ENCODE results near the gene GPX1. TPM values are rescaled to one million over a fixed set of nuclear protein-coding genes. Genes with fewer than 3 reads are reported as not detected.
A peak's percentile ranks its signal among the peaks of the same experiment; 100 is the strongest.

The GPX1 gene
- total RNA-seq, result 100 to 1,000 TPM in 1 of 2 donors, 10 to 100 TPM in 1; 87.0 to 125 TPM
- 100 to 1,000 TPM; 313 to 412 TPM for polyA plus RNA-seq

- Histone ChIP-seq H3K36me3 (ENCODE audit: control insufficient read depth in 4 of 4, insufficient read depth in 3 of 4, low read depth in 1 of 4, low read length in 3 of 4) (peaks cover 13 to 32% (median 22%) of the 10 kb centered on the region in 4 donors), H3K4me1 (ENCODE audit: control insufficient read depth in 4 of 4, insufficient read depth in 4 of 4, low read length in 3 of 4) (peaks cover 1 to 24% (median 17%) of the 10 kb centered on the region in 4 donors), H3K9ac (ENCODE audit: low read depth in 1 of 2, low read length in 2 of 2) (peak within 1 kb of the TSS; percentile 75 to 89), H3K4me3 (ENCODE audit: low read depth in 1 of 3, low read length in 3 of 3) (peak within 1 kb of the TSS; percentile 79 to 96 (median 86)), H3K27me3 (ENCODE audit: control insufficient read depth in 4 of 4, insufficient read depth in 4 of 4, low read length in 3 of 4) (no peaks in the 10 kb centered on the region), H3K27ac (ENCODE audit: low read depth in 1 of 2, low read length in 2 of 2) (peak within 1 kb of the TSS; percentile 90 to 93), H3K9me3 (ENCODE audit: control insufficient read depth in 4 of 4, low read length in 3 of 4) (no peaks in the 10 kb centered on the region)
- WGBS, result 1% methylated on average over 46 of the region's 46 CpGs
- peak; percentile 86 for DNase-seq (ENCODE audit: low spot score)
- TF ChIP-seq YY1 (IDR thresholded peaks at IDR 0.05) (peak; percentile 66), HNF4A (conservative IDR thresholded peaks at IDR 0.05) (peak; percentile 16 to 28), JUND (IDR thresholded peaks at IDR 0.05) (no peak), FOXA2 (IDR thresholded peaks at IDR 0.05) (no peak), MAX (IDR thresholded peaks at IDR 0.05) (peak; percentile 96), EGR1 (IDR thresholded peaks at IDR 0.05; ENCODE audit: low read depth in 2 of 2) (peak; percentile 16 to 53), REST (IDR thresholded peaks at IDR 0.05) (peak; percentile 85), ATF3 (IDR thresholded peaks at IDR 0.05) (no peak), HNF4G (IDR thresholded peaks at IDR 0.05) (no peak), GABPA (IDR thresholded peaks at IDR 0.05 in 1 of 2, conservative IDR thresholded peaks at IDR 0.05 in 1 of 2) (peak; percentile 62 to 89), SP1 (IDR thresholded peaks at IDR 0.05) (peak; percentile 55), CTCF (IDR thresholded peaks at IDR 0.05; ENCODE audit: low read depth, low read length, missing input control) (no peak), NR2F2 (IDR thresholded peaks at IDR 0.05) (no peak), ZBTB33 (IDR thresholded peaks at IDR 0.05) (no peak), FOXA1 (IDR thresholded peaks at IDR 0.05) (no peak), RXRA (IDR thresholded peaks at IDR 0.05) (peak; percentile 25 to 26), RAD21 (IDR thresholded peaks at IDR 0.05) (peak; percentile 31 to 44), TAF1 (conservative IDR thresholded peaks at IDR 0.05) (peak; percentile 80)
Observed at GRCh38 chr3:49358217-49358883, at the start of gene GPX1. Gene GPX1, minus strand, starts transcription at chr3:49358353. Its CDS starts 75 bp downstream, at chr3:49358278.
